HG02798 (cell line): ENCODE results near the gene CDCA8.

Experiments
- ATAC-seq: cut with Tn5 transposase; IDR thresholded peaks from one replicate; pipeline ENCODE4 v1.9.1; 2021; ENCODE audit warnings: mild to moderate bottlenecking; ENCODE audit not compliant: unreplicated experiment, poor library complexity

Gene CDCA8

GRCh38 chr1:37714226-37714625 lies 21.9 kb downstream of the CDCA8 start:
- ATAC-seq: no peak

GRCh38 chr1:37714689-37715088 lies 22.4 kb downstream of the CDCA8 start:
- ATAC-seq: no peak

DNA sequence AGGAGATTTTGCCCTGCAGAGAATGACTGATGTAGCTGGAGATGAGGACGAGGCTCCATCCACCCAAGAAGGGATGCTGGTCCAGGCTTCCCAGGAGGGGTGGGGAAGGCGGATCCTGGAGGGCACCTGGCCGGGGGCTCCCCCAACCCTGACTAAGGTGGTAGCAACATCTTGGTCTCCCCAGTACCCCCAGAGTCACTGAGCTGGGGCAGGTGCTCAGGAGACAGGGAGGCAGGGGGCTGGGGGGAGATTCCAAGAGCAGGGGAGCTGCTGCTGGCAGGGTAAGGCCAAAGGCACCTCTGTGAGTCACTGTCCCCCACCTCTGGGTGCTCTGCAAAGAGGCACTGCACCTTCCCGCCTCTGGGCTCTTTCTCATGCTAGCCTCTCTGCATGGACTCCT lies 24.0 kb downstream of the CDCA8 start:
- ATAC-seq: no peak

GRCh38 chr1:37717631-37718030 lies 25.3 kb downstream of the CDCA8 start:
- ATAC-seq: no peak

DNA sequence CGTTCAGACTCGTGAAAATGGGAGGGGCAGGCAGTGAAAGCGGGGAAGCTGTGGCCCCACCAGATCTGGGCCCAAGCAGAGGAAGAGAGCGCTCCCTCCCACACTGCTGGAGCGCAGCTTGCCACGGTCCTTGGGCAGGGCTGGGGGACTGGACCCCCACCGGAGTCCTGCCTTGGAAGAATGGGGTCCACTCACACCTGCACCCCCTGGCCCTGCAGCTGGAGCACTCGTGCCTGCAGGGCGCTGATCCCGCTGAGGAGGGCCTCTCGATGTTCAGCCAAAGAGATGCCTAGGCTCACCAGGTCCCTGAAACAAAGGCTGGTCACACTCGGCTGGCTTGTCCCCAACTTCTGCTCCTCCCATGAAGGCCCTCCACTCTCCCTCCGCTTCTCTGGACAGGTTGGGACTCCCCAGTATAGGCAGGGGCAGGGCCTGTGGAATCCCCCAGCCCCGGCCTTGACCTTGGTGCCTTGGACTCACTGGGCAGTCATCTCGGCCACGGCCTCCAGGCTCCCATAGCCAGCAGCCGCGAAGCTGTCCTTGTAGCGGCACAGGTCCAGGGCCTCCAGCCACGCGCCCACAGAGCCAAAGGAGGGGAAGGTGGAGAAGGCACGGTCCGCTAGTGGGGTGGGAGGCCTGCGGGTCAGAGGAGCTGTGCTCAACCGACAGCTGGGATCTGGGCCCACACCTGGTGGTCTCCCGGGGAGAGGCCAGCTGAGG lies 26.0 kb downstream of the CDCA8 start:
- ATAC-seq: no peak

DNA sequence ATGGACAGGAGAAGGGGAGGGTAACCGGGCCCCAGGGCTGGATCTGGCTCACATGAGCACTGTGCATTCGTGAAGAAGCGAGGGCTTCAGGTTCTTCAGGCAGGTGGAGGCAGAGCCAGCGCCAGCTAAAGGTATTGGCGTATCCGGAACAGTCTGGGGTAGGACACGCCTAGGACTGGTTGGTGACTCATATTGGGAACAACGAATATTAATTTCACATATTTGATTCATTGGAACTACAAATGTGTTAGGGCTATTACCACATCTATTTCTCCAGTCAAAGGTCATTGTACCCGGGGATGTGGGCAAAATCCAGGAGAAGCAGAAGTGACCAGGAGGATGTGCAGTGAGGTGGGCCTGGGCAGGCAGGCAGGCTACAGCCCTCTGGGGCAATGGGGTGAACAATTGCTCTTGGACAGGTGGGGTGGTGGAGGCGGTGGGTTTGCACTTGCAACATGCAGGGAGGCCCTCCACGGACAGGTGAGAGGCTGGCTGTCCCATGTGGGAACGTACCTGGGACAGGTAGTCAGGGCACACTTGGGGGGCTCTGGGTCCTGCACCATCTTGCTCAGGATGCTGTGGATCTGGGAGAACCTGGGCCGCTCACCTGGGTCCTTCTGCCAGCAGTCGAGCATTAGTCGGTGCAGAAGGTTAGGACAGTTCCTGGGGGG lies 26.7 kb downstream of the CDCA8 start:
- no peak for ATAC-seq

GRCh38 chr1:37719572-37720195 lies 27.4 kb downstream of the CDCA8 start:
- no peak for ATAC-seq

GRCh38 chr1:37720231-37721130 lies 28.2 kb downstream of the CDCA8 start:
- ATAC-seq: no peak

GRCh38 chr1:37721565-37721964 lies 29.2 kb downstream of the CDCA8 start:
- ATAC-seq: no peak

DNA sequence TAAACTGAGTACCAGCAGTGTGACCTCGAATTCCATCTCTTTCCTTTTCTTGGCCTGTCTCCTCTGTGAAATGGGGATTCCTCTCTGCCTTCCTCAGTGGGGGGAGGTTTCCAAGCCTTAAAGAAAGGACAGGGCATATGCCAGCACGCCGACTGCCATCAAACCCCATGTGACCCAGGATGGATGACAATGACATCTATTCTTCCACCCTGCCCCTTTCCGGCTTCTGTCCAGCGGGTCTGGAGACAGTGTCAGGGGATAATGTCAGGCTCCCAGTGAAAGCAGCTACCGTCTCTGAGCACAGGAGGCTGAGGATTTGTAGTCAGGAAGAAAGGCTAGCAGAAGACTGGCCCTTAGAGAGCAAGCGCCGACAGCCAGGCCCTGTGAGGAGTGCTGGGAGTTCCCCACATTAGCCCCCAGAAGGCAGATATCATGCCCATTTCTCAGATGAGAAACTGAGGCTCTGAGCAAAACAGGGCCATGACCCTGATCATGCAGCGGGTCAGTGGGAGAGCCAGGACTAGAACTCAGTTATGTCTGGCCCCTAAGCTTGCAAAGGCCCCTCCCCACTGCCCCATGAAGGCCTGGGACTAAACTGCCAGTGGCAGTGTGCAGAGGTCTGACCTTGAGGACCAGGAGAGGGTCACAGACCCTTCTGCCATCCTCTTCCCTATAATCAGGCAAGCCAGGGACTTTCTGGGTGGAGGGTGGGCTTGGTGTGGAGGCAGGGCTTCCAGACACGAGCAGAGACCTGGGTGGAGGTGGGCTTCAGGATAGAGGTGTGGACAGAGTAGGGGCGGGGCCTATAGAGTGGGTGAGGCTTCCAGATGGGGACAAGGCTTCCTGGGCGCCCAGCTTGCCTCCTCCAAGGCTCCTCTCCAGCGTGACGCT lies 30.1 kb downstream of the CDCA8 start:
- no peak for ATAC-seq

GRCh38 chr1:37723072-37723389 lies 30.7 kb downstream of the CDCA8 start:
- ATAC-seq: no peak

GRCh38 chr1:37723390-37724078 lies 31.2 kb downstream of the CDCA8 start:
- ATAC-seq: no peak

GRCh38 chr1:37724575-37724974 lies 32.3 kb downstream of the CDCA8 start:
- ATAC-seq: no peak

DNA sequence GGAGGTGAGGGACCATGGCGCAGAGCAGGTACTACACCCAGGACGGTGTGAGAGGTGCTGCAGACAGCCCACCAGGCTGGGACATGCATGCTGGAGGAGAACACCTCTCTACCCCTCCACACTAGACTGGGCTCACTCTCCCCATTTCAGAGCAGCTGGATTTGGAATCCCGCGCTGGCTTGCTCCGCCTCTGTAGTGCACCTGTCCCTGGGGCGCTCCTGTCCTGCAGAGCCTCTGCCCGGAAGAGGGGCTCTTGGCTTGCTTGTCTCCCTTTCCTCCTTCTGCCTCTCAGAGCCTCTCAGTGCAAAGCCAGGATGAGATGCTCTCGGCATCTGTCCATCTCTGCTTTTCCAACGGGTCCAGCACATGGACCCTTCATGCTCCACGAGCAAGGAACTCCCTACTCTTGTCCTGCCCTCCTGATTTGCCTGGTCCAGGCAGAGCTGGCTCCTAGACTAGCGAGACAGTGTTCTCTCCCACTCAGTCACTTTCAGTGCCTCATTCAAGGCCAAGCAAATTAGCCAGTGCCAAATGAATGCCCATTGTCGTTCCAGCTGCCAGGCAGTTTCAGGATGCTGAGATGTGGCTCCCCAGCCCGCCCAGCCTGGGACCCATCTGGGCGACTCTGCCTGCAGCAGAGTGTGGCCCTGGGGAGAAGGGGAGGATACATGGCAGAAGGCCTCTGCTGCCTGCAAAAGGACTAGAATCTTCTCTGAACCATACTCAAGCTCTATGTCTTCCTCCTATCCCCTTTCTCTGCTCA lies 33.7 kb downstream of the CDCA8 start:
- no peak for ATAC-seq

- no peak for ATAC-seq
Observed at GRCh38 chr1:37726751-37727585, 34.7 kb downstream of the CDCA8 start.

DNA sequence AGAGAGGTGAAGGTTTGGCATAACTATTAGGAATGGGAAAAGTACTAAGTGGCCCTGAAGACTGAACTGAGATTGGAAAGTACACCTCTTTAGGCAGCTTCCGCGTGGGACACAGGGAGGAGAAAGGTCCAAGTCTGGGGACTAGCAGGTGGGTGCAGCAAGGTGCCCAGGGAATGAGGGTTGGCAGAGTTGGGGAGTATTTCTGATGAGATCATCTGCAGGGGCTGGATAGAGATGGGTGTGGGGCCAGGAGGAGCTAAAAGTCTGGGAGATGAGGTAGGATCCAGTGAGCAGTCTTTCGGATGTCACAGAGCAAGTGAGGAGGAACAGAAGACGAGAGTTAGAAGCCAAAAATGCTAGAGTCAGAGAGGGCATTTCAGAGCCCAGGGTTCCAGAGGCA lies 36.1 kb downstream of the CDCA8 start:
- no peak for ATAC-seq

DNA sequence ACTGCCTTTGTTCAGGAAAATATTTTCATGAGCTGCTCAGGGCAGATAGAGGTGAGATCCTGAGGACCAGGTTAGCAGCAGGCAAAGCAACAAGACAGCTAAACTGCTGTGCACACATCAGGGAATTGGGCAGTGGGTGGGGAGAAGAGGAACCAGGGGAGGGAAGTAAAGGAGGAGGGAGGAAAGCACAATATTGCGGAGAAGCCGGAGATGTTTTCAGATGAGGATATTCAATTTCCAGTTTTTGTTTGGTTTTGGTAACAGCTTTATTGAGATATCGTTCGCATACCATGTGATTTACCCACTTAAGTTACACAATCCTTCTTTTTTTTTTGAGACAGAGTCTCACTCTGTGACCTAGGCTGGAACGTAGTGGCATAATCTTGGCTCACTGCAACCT lies 38.1 kb downstream of the CDCA8 start:
- no peak for ATAC-seq
